GM19240 (cell line): Measurements from ENCODE around the gene FAM20C.

Experiments
- DNase-seq: peaks from one replicate; pipeline ENCODE4 v3.0.0; 2011; ENCODE audit warnings: low spot score; ENCODE audit not compliant: insufficient read length

Gene FAM20C

DNA sequence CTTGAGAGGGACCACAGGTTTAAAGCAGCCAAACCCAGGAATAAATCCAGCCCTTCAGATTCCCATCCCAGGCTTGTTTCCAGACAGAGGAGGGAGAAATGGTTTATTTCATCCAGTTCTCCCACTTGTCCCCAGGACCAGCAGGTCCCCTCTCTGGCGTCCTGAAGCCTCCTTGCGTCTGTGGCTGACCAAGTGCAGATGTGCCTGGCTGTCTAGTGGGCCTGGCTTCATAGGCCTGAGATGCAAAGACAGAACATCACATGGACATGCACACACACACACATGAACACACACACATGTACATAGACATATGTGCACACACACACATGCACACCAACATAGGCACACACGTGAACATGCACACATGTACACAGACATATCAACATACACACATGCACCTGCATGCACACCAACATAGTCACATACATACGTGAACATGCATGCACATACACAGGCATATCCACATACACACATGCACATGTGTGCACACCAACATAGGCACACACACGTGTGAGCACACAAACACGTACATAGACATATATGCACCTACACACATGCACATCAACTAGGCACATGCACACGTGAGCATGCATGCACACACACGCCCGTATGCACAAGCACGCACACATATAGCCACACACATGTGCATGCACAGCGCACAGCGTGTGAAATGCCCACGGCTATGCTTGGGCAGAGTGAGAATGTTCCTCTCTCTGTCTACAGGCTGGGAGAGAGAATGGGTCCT is 108.3 kb downstream of the FAM20C start:
- no peak for DNase-seq

DNA sequence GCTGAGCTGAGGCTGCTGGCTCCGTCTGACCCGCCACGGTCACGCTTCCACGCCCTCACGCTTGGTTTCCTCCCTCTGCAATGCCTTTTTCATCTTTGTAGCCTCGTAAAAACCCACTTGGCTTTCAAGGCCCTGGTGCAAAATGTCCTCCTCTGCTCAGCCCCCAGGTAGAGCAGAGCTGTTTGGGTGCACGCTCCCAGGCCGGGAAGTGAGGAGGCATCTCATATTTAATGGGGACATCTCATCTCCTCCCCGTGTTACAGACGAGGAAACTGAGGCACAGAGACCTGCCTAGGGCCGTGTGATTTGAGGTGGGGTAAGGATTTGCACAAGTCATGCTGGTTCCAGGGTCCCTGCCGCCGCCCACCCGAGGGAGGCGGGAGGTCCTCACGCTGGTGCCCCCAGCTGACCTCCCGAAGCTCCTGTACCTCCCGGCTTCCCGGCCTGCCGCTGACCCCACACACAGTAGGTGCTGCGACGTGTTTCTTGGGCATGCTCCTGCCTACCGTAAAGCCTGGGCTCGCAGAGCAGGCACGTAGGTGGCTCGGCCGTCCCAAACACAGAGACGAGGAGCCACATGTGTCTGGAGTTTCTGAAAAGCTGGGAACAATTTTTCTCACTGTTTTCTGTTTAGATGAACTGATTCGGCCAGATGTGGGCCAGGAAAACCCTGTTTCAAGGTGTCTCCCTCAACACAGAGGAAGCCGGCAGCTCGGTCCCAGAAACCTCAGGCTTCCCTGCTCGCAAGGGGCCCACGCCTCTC is 109.1 kb downstream of the FAM20C start:
- no peak for DNase-seq

DNA sequence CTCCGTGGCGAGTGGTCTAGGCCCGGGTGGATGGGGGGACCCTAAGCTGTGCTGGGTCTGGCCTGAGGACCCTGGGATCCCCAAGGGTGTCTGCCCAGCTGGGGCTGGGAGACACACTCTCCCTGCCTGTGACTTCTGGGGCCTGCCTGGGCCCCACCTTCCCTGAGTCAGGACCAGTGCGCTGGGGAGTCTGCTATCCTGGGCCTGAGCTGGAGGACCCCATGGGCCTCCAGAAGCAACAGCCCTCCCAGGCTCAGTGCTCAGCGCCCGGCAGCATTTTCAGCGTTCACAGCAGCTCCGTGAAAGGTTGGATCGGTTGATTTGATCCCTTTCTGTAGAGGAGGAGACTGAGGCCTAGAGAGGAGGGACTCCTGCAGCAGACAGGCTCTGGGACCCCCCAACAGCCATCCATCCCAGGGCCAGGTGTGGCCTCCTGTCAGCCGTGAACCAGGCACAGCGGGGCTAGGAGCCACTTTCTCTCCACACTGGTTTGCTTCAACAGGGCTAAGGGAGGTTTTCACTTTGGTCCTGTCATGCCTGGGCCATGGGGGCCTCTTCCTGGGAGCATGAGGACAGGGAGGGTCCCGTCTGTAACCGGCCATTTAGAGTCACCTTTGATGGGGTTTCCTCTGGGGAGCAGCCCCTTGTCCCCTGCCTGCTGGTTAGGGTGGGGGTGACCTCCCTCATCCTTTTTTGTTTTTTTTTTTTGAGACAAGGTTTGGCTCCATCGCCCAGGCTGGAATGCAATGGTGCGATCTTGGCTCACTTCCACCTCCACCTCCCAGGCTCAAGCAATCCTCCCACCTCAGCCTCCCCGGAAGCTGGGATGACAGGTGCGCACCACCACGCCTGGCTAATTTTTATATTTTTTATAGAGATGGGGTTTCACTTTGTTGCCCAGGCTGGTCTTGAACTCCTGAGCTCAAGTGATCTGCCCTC is 110.0 kb downstream of the FAM20C start:
- DNase-seq: no peak

DNA sequence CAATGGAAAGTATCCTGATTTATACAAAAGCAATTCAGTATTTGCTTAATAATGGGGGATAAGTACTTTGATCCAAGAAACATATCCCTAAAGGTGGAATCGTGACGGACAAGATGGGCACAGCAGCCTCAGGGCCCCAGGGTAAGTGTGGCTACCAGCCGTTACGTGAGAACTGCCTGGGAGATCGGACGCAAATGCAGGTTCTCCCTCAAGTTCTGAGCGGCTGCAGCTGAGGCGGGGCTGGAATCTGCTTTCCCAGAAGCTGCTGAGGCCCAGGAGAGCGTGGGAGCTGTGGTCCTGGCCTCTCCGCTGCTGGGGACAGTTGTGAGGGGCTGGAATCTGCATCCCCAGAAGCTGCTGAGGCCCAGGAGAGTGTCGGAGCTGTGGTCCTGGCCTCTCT is 111.1 kb downstream of the FAM20C start:
- DNase-seq: no peak

DNA sequence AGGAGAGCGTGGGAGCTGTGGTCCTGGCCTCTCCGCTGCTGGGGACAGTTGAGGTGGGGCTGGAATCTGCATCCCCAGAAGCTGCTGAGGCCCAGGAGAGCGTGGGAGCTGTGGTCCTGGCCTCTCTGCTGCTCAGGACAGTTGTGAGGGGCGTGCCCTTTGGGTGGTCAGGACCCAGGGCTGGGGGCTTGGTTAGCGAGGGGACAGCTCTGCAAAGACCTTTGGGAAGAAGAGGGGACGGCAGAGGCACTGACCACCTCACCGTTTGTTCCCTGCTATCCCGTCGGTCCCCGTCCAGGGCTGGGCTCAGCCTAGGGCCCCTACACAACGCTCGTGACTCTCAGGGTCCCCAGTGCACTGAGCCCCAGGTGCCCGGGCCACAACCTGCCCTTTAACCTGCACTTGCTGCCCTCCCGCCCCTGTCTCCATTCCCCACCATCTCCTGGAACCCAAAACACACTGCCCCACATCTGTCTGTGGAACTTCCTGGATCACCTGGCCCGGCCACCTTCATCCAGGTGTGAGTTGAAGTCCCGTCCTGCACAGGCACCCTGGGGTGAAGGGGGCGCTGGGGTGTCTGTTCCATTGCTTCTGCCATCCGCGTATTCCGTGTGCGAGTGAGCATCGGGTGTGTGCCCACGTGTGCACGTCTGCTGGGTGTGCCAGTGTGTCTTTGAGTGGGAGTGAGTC is 111.7 kb downstream of the FAM20C start:
- DNase-seq: no peak

DNA sequence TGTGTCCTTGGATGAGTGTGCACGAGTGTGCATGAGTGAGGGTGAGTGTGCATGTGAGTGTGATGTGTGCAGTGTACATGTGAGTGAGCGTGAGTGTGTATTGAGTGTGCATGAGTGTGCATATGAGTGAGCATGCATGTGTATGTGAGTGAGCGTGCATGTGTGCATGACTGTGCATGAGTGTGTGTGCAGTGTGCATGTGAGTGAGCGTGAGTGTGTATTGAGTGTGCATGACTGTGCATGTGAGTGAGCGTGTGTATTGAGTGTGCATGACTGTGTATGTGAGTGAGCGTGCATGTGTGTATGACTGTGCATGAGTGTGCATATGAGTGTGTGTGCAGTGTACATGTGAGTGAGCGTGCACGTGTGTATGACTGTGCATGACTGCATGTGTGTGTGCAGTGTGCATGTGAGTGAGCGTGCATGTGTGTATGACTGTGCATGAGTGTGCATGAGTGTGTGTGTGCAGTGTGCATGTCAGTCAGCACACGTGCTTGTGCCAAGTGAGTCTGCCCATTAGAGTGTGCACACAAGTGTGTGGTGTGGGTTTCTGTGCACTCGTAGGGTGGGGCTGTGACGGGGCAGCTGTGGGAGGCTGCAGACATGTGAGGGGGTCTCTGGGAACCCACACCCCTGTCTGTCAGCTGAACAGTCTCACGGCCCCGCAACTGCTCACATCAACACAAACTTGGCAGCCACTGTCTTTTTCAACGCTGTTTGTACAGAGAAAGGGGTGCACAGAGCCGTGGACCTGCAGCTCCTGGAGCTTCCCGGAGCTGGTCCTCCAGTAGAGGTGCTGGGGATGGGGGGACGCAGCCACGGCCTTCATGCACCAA is 112.4 kb downstream of the FAM20C start:
- no peak for DNase-seq

DNA sequence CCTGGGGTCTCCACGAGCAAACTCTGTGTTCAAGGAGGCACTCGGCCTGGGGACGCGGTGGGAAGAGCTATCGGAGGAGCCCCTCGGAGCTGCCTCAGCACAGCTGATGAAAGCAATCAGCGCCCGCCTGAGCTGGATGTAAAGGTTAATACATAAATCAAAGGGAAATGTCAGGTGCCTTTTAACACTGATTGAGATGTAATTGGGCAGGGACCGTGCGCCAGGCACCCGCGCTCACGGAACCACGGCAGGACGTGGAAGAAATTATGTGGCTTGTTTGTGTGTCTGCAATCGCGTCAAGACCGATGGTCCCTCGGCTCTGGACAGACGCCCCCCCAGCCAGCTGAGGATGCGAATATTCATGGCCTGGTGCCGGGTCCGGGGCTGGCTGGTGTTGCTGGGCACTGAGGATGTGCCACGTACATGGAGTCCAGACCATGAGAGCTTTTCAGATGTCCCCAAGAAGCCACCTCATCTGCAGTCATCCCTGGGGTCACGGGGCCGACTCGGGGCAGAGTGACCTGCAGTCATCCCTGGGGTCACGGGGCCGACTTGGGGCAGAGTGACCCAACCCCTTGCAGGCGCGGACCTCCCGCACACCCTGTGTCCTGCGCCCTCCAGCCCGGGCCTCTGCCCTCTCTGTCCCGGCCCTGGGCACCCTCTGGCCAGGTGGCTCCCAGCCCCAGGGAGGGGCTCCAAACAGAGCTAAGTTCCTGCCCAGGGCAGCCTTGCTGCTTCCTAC is 113.2 kb downstream of the FAM20C start:
- DNase-seq: no peak

DNA sequence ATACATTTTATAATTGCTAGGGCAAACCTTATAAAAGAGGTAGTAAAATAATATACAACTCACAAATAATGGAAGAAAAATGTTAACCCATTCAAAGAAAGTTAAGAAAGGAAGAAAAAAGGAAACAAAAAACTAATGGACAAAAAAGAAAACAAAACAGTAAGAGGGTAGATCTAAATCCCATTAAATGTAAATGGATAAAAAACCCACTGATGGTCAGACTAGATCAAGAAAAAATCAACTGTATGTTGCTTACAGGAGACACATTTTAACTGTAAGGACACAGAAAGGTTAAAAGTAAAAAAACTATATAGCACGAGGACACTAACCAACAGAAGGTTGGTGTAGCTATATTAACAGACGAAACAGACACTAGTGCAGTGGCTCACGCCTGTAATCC is 115.6 kb downstream of the FAM20C start:
- DNase-seq: no peak

DNA sequence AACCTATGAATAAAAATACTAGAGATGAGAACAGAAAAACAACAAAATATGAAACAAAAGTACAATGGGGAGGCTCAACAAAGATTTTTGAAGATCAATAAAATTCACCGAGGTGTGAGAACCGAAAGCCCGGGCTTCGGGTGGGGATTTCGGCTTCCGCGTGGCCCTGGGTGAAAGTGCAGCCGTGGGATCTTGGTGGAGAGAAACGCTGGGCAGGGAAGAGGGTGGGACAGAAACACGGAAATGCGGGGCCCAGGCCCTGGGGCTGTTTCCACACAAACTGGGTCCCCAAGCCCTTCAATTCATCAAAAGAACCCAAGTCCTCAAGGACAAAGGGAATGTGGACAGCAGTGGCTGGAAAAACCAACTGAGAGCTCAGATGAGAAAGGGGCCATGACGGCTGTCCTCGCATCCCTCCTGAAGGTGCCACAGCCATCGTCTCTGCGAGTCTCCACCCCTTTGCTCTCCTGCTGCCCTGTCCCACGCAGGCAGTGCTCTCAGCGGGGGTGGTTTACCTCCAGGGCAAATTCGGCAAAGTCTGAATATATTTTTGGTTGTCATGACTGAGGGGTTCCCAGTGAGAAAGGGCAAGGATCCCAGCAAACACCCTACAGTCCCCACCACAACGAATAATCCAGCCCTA is 117.3 kb downstream of the FAM20C start:
- no peak for DNase-seq
